GM23338 (cell line): Measurements from ENCODE around the gene FEM1B. TPM values are rescaled to one million over a fixed set of nuclear protein-coding genes. Genes with fewer than 3 reads are reported as not detected.

Experiments
- ATAC-seq: fragments of 200-7000 bp; cut with Tn5 transposase; 3 replicates; pipeline ENCODE4 v1.9.1; 2020
- DNase-seq: peaks from one replicate; pipeline ENCODE4 v3.0.0-alpha.2; 2015; ENCODE audit warnings: low spot score
- H2AFZ ChIP-seq: fragments of 200-600 bp; sonication (generic); 2 replicates; pipeline ENCODE4 v1.8.0; 2016; ENCODE audit warnings: antibody characterized with exemption, mild to moderate bottlenecking, moderate library complexity
- H3F3A ChIP-seq: fragments of 200-600 bp; sonication (generic); replicated peaks from 2 replicates; pipeline ENCODE4 v1.8.0; 2017; ENCODE audit warnings: antibody characterized with exemption, mixed run types, low read depth
- H3K27ac ChIP-seq: fragments of 200-600 bp; sonication (generic); 2 replicates; pipeline ENCODE4 v1.6.1; 2016; ENCODE audit warnings: low read depth
- H3K27me3 ChIP-seq: fragments of 200-600 bp; sonication (generic); 2 replicates; pipeline ENCODE4 v1.8.0; 2016; ENCODE audit warnings: mild to moderate bottlenecking, mixed run types, moderate library complexity; ENCODE audit not compliant: insufficient read depth
- H3K36me3 ChIP-seq: fragments of 200-600 bp; sonication (generic); 2 replicates; pipeline ENCODE4 v1.8.0; 2016; ENCODE audit warnings: mild to moderate bottlenecking; ENCODE audit not compliant: insufficient read depth
- H3K4me1 ChIP-seq: fragments of 200-600 bp; sonication (generic); 2 replicates; pipeline ENCODE4 v1.8.0; 2016; ENCODE audit warnings: mild to moderate bottlenecking, moderate library complexity; ENCODE audit not compliant: insufficient read depth
- H3K4me2 ChIP-seq: fragments of 200-600 bp; sonication (generic); 2 replicates; pipeline ENCODE4 v1.7.1; 2017; ENCODE audit warnings: mixed run types
- H3K4me3 ChIP-seq: fragments of 200-600 bp; sonication (generic); 2 replicates; pipeline ENCODE4 v1.6.1; 2016; ENCODE audit warnings: mixed run types
- H3K79me2 ChIP-seq: fragments of 200-600 bp; sonication (generic); replicated peaks from 2 replicates; pipeline ENCODE4 v1.8.0; 2017; ENCODE audit warnings: mild to moderate bottlenecking; ENCODE audit not compliant: insufficient read depth
- H3K9me2 ChIP-seq: fragments of 200-600 bp; sonication (generic); 2 replicates; pipeline ENCODE4 v1.8.0; 2017; ENCODE audit not compliant: insufficient read depth
- H4K20me1 ChIP-seq: fragments of 200-600 bp; sonication (generic); replicated peaks from 2 replicates; pipeline ENCODE4 v1.8.0; 2017; ENCODE audit warnings: mild to moderate bottlenecking; ENCODE audit not compliant: insufficient read depth
- H3K27ac Mint-ChIP-seq: 2 replicates; pipeline ENCODE4 v1.8.0; 2020; ENCODE audit warnings: inconsistent platforms, mild to moderate bottlenecking, moderate library complexity, mixed read lengths
- H3K27me3 Mint-ChIP-seq: 3 replicates; pipeline ENCODE4 v1.8.0; 2022; ENCODE audit warnings: low read depth, mild to moderate bottlenecking, moderate library complexity, mixed read lengths, inconsistent platforms; ENCODE audit not compliant: insufficient read depth, poor library complexity
- H3K36me3 Mint-ChIP-seq: 3 replicates; pipeline ENCODE4 v1.8.0; 2021; ENCODE audit warnings: low read depth, mild to moderate bottlenecking, inconsistent platforms, moderate library complexity, mixed read lengths
- H3K4me1 Mint-ChIP-seq: 3 replicates; pipeline ENCODE4 v1.8.0; 2020; ENCODE audit warnings: mild to moderate bottlenecking, inconsistent platforms, mixed read lengths
- H3K4me3 Mint-ChIP-seq: 3 replicates; pipeline ENCODE4 v1.8.0; 2021; ENCODE audit warnings: moderate library complexity, mild to moderate bottlenecking, inconsistent platforms, mixed read lengths
- H3K9me3 Mint-ChIP-seq: 3 replicates; pipeline ENCODE4 v1.8.0; 2020; ENCODE audit warnings: moderate library complexity, mild to moderate bottlenecking, inconsistent platforms, mixed read lengths
- ETS1 ChIP-seq: IDR thresholded peaks from 2 replicates; pipeline ENCODE4 v1.6.1; 2016; ENCODE audit warnings: antibody characterized with exemption
- EZH2 ChIP-seq: fragments of 200-600 bp; sonication (generic); IDR thresholded peaks from one replicate; pipeline ENCODE4 v1.8.0; 2017; ENCODE audit warnings: antibody characterized with exemption, mild to moderate bottlenecking, low read depth; ENCODE audit not compliant: unreplicated experiment
- EZH2phosphoT487 ChIP-seq: fragments of 200-600 bp; sonication (generic); IDR thresholded peaks from one replicate; pipeline ENCODE4 v1.8.1; 2018; ENCODE audit warnings: antibody characterized with exemption; ENCODE audit not compliant: unreplicated experiment
- JUNB ChIP-seq: IDR thresholded peaks from one replicate; pipeline ENCODE4 v1.6.1; 2016; ENCODE audit warnings: antibody characterized with exemption; ENCODE audit not compliant: unreplicated experiment
- NANOG ChIP-seq: IDR thresholded peaks from 2 replicates; pipeline ENCODE4 v1.6.1; 2016; ENCODE audit warnings: antibody characterized with exemption, borderline replicate concordance
- ZNF114 ChIP-seq: fragments of 250-450 bp; sonication (Bioruptor Pico); IDR thresholded peaks from 2 replicates; pipeline ENCODE4 v1.5.0; 2020; ENCODE audit warnings: mild to moderate bottlenecking, moderate library complexity
- ZNF331 ChIP-seq: fragments of 250-450 bp; sonication (Bioruptor Pico); IDR thresholded peaks from 2 replicates; pipeline ENCODE4 v1.5.0; 2020; ENCODE audit warnings: low read depth, mild to moderate bottlenecking, moderate library complexity
- polyA plus RNA-seq: library from polyadenylated mRNA; unstranded; fragments of >200 nt; fragmentation: Nextera tagmentation; extraction: Ambion mirVana; gene quantifications from 2 replicates; pipeline ENCODE4 v1.2.1, GENCODE V29; 2016
- total RNA-seq: library from RNA; depleted of rRNA; stranded (reverse); fragments of >200 nt; shearing (Covaris generic); gene quantifications from 2 replicates; pipeline ENCODE4 v1.2.3, GENCODE V29; 2014
- TF ChIP-seq, protein P1 (sequence below): fragments of 250-450 bp; sonication (Bioruptor Pico); IDR thresholded peaks from 2 replicates; pipeline ENCODE4 v1.5.0; 2020; ENCODE audit warnings: mild to moderate bottlenecking, moderate library complexity

The FEM1B gene
- total and polyA plus RNA-seq, 2 experiments from 2014 or later = 13.0 to 82.0 TPM

DNA sequence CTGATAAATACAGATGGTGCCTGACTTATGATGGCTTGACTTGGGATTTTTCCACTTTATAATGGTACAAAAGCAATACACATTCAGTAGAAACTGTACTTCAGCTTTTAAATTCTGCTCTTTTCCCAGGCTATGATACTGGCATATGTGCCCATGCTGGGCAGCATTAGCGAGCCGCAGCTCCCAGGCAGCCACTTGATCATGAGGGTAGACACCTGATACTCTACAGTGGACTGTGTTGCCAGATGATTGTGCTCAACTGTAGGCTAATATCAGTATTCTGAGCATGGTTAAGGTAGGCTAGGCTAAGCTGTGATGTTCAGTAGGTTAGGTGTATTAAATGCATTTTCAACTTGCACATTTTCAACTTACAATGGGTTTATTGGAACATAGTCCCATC is 17.7 kb upstream of the FEM1B start (continued):
- TF ChIP-seq, protein P1, sequence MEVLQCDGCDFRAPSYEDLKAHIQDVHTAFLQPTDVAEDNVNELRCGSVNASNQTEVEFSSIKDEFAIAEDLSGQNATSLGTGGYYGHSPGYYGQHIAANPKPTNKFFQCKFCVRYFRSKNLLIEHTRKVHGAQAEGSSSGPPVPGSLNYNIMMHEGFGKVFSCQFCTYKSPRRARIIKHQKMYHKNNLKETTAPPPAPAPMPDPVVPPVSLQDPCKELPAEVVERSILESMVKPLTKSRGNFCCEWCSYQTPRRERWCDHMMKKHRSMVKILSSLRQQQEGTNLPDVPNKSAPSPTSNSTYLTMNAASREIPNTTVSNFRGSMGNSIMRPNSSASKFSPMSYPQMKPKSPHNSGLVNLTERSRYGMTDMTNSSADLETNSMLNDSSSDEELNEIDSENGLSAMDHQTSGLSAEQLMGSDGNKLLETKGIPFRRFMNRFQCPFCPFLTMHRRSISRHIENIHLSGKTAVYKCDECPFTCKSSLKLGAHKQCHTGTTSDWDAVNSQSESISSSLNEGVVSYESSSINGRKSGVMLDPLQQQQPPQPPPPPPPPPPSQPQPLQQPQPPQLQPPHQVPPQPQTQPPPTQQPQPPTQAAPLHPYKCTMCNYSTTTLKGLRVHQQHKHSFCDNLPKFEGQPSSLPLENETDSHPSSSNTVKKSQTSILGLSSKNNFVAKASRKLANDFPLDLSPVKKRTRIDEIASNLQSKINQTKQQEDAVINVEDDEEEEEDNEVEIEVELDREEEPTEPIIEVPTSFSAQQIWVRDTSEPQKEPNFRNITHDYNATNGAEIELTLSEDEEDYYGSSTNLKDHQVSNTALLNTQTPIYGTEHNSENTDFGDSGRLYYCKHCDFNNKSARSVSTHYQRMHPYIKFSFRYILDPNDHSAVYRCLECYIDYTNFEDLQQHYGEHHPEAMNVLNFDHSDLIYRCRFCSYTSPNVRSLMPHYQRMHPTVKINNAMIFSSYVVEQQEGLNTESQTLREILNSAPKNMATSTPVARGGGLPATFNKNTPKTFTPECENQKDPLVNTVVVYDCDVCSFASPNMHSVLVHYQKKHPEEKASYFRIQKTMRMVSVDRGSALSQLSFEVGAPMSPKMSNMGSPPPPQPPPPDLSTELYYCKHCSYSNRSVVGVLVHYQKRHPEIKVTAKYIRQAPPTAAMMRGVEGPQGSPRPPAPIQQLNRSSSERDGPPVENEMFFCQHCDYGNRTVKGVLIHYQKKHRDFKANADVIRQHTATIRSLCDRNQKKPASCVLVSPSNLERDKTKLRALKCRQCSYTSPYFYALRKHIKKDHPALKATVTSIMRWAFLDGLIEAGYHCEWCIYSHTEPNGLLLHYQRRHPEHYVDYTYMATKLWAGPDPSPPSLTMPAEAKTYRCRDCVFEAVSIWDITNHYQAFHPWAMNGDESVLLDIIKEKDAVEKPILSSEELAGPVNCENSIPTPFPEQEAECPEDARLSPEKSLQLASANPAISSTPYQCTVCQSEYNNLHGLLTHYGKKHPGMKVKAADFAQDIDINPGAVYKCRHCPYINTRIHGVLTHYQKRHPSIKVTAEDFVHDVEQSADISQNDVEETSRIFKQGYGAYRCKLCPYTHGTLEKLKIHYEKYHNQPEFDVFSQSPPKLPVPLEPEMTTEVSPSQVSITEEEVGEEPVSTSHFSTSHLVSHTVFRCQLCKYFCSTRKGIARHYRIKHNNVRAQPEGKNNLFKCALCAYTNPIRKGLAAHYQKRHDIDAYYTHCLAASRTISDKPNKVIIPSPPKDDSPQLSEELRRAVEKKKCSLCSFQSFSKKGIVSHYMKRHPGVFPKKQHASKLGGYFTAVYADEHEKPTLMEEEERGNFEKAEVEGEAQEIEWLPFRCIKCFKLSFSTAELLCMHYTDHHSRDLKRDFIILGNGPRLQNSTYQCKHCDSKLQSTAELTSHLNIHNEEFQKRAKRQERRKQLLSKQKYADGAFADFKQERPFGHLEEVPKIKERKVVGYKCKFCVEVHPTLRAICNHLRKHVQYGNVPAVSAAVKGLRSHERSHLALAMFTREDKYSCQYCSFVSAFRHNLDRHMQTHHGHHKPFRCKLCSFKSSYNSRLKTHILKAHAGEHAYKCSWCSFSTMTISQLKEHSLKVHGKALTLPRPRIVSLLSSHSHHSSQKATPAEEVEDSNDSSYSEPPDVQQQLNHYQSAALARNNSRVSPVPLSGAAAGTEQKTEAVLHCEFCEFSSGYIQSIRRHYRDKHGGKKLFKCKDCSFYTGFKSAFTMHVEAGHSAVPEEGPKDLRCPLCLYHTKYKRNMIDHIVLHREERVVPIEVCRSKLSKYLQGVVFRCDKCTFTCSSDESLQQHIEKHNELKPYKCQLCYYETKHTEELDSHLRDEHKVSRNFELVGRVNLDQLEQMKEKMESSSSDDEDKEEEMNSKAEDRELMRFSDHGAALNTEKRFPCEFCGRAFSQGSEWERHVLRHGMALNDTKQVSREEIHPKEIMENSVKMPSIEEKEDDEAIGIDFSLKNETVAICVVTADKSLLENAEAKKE (CRISPR knock-in tag) = no peak
- TF ChIP-seq EZH2 (no peak), EZH2phosphoT487 (no peak)

DNA sequence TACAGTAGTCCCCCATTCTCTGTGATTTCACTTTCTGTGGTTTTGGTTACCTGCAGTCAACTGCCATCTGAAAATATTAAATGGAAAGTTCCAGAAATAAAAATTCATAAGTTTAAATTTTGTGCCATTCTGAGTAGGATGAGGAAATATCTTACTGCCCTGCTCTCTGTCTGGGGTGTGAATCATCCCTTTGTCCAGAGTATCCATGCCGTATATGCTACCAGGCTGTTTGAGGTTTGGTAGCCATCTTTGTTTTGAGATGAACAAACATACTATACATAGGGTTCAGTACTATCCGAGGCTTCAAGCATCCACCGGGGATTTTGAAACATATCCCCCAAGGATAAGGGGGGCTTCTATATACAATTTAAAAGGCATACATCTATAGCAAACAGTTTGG is 16.3 kb upstream of the FEM1B start:
- Mint-ChIP-seq H3K27ac (no peak overlapping the region; the same call in 1 of the 2 replicates), H3K4me3 (no peak overlapping the region), H3K27me3 (no peaks in the 10 kb centered on the region), H3K36me3 (no peaks in the 10 kb centered on the region), H3K4me1 (peaks cover 41% of the 10 kb centered on the region), H3K9me3 (no peaks in the 10 kb centered on the region)
- no peaks in the 10 kb centered on the region for H3K79me2 ChIP-seq
- H2AFZ ChIP-seq = no peak overlapping the region
- no peak overlapping the region for H3K27ac ChIP-seq
- no peak for ATAC-seq
- H3K4me2 ChIP-seq = no peak overlapping the region
- H3K27me3 ChIP-seq = no peaks in the 10 kb centered on the region
- no peak for DNase-seq
- peaks cover 31% of the 10 kb centered on the region for H3K4me1 ChIP-seq
- H3K36me3 ChIP-seq = no peaks in the 10 kb centered on the region
- no peaks in the 10 kb centered on the region for H3F3A ChIP-seq
- no peaks in the 10 kb centered on the region for H3K9me2 ChIP-seq
- H4K20me1 ChIP-seq = no peaks in the 10 kb centered on the region
- no peak overlapping the region for H3K4me3 ChIP-seq
- TF ChIP-seq ZNF114 (no peak), ZNF331 (CRISPR knock-in tag) (no peak), NANOG (no peak), EZH2phosphoT487 (no peak), ETS1 (no peak), JUNB (no peak)
- TF ChIP-seq, protein P1 (CRISPR knock-in tag) = no peak
